Measurements from ENCODE around the gene C17orf50.
A peak's percentile ranks its signal among the peaks of the same experiment; 100 is the strongest.

The C17orf50 gene

DNA sequence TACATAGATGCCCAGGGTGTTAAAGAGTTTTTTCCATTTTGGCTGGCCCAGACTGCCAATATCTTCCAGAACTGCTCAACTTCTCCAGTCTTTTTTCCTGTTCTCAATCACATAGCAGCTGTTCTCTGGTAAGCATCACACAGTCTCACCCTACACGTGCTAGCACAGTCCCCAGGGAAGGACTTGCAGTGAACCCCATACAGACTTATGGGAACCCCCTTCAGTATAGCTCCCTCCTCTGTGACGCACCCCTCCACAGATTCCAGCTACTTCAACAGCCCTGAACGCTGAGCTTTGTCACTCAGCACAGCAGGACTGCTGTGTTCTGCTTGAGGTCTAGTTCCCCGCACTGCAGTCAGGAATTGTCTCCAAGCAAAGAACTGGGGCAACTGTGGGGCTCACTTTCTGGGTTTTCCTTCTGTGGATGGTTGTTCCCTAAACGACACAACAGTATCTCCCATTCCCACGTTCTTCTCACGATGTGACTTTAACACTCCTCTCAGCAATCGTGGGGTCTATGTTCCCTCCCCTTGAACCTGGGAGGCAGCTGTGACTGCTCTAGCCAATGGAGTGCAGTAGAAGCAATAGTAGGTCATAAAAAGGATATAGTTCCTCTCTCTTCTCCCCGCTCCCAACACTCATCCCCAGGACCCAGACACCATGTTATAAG lies 31.1 kb downstream of the C17orf50 start:
- no peak for DNase-seq

DNA sequence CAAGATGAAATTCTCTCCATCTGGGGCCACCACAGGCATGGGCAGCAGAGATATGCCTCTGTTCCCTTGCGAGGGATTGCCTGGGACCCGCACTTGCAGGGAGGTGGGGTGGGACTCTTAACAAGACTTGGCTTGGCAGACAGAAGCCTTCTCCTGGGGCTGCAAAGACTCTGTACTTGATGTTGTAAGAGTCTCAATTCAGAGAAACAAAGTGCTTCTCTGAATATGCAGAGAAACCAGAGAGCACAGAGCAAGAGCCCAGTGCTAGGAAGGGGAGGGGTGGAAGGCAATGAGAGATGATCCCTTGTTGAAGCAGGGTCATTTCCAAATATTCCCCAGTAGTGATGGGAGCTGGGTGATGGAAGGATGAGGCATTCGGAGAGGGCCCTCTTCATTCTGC lies 32.6 kb downstream of the C17orf50 start:
- DNase-seq = no peak

DNA sequence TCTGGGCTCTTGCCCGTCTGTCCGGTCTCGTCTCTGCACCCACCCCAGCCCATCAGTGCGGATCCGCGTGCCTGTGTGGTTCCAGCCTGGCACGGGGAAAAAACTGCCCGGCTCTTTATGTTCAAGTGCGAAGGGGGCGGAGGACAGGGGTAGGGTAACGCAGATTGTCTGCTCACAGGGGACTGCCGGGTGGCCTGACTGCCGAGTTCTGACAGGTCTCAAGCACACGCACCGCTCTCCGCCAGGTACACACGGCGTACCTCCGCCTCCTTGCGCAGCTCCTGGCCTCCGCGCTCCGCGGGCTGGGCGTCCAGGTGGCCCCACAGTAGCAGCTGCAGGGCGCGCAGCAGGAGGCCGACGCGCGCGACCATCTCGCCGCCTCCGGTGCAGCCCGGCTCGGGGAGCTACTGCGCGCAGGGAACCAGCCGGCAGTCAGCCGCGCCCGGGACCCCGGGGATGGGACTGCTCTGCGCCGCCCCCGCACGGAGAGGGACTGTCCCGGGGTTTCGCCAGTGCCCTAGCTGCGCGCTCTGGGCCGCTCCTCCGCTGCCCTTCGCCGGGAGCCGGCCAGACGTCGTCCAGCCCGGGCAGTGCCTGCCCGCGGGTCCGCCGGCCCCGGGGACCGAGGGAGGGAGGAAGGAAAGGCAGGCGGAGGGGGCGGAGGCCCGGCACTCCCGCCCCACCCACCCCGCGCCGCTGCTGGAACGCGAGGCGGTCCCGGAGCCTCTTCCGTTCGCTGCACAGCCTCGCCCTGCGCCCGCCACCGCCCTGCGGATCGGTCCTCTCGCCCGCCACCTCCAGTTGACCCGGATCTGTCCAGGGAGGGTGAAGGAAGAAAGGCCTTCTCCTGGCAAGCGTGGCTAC lies 34.6 kb downstream of the C17orf50 start, which contains the start of gene MMP28:
Gene MMP28, minus strand, starts transcription at position 635 of the 864 bp plus-strand sequence. Its CDS starts 264 bp downstream, at position 371.
- DNase-seq = peak; percentile 31

DNA sequence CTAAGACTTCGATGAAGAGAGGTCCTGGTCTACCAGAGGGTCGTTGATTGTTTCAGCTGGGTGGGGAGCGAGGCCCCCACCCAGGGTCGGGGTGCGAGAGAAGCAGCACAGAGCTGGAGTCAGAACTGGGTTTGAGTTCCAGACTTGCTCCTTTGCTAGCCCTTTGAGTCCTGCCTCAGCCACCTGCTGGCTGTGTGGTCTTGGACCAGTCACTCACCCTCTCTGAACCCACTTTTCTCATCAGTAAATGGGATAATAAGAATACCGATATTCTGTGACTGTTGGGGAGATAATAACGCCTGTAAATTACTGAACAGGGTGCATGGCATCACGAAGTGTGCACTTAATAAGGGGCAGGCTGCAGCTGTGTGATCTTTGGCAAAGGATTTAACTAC lies 35.2 kb downstream of the C17orf50 start:
- no peak for DNase-seq

GRCh38 chr17:35796942-35797341 lies 36.3 kb downstream of the C17orf50 start:
- DNase-seq = no peak

GRCh38 chr17:35797370-35797769 lies 36.7 kb downstream of the C17orf50 start:
- no peak for DNase-seq

- DNase-seq = no peak
Measured at GRCh38 chr17:35797918-35798317, 37.2 kb downstream of the C17orf50 start.

- no peak for DNase-seq
Measured at GRCh38 chr17:35799942-35800341, 39.3 kb downstream of the C17orf50 start.

DNA sequence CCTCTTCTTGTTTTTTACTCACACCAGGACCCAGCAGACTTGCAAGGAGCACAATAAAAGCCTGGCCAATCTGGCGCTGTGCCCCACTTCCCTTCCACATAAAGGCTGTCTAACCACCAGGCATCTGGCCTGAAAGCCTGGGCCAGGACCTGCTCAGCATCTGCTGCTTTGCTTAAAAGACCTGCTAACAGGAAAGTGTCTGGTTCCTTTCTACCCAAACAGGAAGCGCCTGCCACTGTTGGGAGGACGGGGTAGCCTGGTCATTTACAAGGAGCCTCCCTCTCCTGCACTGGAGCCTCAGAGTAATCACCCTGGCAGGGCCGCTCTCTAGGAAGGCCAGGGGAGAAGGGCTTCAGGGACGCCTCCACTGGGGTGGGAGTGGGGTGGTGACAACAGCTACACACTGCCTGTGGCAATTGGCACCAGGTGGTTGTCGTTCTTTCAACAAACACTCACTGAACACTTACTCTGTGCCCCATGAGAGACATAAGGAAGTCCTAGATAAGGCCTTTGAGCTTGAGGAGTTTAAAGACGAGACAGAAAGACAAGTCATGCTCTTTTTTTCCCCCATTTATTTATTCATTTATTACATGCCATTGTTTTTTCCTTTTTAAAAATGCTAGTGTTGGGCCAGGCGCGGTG lies 41.0 kb downstream of the C17orf50 start:
- DNase-seq = no peak

- DNase-seq = peak; percentile 21
Measured at GRCh38 chr17:35804658-35805192, 44.0 kb downstream of the C17orf50 start.

DNA sequence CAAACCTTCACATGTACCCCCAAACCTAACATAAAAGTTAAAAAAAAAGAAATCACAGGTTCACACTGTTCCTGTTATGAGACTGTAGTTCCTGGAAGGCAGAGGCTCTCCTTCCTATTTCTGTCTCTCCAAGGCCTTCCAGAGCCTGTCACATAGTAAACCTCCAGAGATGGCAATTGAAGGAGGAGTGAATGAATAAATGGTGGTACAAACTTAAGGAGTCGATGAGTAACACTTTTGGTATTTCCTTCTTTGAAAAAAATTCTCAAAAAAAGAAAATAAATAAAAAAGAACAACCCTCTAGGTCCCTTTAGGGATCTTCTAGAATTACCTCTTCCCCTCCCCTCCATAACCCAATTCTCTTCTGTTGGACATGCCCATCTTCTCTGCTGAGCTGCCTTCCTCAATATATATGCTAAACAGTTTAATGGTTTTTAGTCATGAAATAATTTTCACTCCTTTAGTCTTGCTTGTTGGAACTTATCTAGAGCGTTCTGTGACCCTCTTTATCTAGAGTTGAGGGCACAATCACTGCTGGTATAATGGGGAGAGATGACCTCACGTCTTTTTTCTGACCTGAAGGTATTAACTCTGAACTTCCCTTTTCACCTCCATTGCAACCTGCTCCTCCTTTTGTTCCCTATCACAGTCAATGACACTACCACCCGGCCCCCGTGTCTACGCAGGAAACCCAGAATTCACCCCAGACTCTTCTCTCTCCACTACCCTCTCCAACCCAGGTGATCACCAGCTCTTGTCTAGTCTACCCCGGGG lies 46.9 kb downstream of the C17orf50 start:
- DNase-seq = no peak

DNA sequence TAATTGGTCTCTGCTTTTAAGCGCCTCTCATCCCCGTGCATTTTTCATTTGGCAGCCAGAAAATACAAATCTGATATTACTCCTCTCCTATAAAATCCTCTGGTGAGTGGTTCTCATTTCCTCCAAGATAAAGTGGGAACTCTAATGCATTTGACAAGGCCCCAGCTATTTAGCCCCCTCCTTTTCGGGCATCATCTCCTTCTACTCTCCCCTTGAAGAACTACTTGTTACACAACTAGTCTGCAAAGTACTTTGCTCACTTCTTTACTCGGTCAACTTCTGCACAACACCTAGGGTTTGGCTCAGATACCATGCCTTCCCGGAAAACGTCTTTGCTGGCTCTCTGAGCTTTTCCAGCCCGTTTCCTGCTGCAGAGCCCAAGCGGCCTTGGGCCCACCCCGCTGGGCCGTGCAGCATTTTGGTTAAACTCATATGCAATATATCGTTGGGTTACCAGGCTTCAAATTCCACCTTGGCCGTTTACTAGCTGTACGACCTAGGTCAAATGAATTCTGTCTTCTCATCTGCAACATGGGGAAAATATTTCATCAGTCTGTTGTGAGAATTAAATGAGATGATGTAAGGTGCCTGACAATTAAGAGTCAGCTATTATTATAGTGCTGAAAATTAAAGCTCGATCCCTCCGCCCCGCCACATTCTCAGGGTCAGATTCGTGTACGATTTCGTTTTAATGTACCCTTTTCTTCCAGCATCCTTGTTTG lies 47.7 kb downstream of the C17orf50 start:
- DNase-seq = no peak

DNA sequence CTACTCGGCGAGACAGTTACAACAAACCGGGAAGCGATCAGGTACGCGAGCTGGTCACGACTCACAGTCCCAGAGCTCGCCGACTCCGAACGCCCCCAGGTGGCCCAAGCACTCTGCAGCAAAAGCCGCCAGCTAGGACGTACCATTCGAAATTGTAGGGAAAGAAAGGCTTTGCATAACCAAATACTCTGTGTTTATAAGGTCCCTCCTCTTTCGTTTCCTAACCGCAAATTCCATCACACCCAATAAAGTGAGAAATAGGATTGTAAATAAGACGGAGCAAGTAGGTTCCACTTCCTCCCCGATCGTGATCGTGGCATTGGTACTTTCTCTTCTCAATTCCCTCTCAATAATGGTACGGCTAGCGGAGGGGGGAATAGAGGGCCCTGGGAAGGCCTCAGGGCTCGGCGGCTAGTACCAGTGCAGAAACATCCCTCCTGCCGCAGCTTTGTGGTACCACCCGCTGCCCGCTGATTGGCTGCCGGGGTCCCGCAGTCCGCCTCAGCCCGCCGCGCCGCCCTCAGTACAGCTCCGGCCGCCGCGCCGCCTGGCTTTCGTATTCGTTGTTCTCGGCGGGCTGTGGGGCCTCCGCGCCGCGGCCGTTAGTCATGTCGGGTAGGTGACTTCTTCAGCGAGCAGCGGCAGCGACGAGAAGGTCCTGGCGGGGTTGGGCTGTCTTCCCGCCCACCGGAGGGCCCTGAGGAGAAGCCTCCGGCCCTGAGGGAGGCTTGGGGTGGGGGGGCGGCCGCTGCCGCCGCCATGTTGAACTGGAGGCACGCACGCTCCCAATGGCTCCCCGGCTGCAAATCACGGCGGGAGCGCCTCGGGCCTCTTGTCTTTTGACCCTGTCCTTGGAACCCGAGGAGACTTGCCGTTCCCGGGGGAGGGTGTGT lies 48.5 kb downstream of the C17orf50 start, which contains the start of gene TAF15:
Gene TAF15, plus strand, starts transcription at position 523 of the 893 bp plus-strand sequence. Its CDS starts 86 bp downstream, at position 609.
- peak; percentile 96 for DNase-seq

DNA sequence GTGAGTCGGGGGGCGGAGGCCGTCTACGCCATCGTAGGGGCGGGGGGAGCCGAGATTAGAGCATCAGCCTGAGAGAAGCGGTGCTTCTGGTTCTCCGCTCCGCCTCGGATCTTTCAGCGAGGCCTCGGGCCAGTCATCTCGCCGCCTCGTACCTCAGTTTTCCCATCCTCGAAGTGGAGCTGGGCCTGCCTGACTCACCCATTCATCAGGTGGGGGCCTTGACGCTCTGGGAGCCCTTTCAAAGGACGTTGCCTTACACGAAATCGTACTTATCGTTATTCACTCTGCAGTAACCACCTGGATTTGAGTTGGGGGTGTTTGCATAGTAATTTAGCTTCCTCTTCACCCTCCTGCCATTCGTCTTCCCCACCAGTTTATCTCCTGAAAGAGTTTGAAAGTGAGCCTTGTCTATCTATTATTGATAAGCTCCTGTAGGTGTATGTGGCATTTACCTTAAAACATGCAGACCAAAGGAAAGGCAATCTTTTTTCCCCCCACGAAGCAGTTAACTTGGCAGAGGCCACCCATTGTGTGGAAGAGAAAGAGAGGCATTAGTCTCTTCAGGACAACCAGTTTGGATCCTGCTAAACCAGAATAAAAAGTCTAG lies 49.3 kb downstream of the C17orf50 start:
- no peak for DNase-seq

DNA sequence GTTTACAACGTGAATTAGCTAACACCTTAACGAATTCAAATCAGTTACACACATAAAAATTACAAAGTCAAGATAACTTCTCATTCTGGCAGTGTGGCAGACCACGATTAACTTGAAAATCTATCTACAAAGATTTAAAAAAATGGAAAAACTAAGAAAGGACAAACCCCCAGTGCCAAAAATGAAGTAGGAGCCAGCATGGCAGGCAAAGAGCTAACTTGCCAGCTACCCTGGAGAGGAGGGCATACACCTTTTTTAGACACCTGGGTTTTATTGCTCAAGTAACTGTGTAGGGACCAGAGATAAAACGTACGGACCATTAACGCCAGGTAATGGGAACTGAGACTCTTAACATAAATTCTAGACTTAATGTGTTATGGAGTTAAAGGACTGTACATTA lies 51.1 kb downstream of the C17orf50 start:
- DNase-seq = no peak

DNA sequence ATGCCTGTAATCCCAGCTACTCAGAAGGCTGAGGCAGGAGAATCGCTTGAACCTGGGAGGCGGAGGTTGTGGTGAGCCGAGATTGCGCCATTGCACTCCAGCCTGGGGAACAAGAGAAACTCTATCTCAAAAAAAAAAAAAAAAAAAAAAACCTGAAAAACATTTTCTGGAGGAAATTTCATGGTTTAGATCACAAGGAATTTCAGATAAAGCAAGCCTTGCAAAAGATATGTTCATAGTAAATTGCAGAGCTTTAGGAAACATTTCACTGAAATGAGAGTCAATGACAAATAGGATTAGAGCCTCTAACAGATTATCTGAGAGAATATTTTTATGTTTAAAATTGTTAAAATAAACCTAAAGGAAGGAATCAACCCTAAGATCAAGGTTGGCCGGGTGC lies 51.8 kb downstream of the C17orf50 start:
- no peak for DNase-seq

Measured in stimulated activated naive CD4-positive, alpha-beta T cell treated with Interleukin-2 at 50 U/mL for 16 hours (primary cell).